NCI-H146 treated with DMSO at 0.1 percent for 48 hours (cell line): Measurements from ENCODE around the gene SLC4A5.

ENCODE experiments used
- DNase-seq: peaks from one replicate; lab custom pipeline; 2025; ENCODE audit not compliant: unreplicated experiment; lab: John Stamatoyannopoulos, UW

SLC4A5 gene

DNA sequence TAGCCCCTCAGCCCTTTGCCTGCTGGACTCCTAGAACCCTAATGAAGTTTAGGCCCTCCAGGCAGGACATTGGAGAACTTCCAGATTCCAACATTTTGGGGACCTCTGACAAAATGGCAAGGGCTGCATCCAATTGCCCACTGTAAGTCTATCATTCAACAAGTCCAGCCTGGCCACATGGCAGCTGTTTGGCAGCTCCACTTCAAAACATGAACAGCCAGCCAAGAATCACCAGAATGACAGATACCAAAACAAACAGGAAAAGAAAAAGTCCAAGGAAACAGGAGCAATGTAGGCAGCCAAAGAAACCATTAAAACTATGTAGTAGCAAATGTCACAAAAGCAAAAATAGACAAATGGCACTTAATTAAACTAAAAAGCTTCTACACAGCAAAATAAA, 25.5 kb downstream of the SLC4A5 start:
- DNase-seq, result no peak

DNA sequence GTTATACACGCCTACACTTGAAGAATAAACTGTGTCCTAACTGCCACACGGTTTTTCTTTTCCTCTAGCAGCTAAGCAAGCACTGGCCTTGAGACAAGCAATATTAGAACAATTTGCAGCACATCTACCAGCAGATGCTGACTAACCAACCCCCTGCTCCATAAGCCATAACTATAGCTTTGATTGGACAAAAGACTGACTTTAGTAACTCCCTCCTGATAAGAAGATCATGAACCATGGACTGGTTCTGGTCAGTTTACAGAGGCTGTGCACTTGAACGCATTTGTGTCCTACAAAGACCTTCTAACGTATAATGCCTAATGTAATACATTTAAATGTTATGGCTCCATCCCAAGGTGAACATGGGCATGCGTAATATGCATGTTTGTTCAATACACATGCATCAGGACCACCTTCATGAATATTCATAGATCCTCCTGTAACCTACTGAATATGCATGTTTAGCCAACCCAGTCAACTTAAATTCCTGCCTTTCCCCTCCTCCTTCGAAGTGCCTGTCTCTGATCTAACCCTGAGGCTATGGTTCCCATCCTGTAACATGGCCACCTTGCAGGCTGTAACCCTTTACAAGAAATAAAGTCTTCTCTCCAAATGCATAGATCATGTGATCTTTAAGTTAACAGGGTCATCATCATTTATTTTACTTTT, 26.5 kb downstream of the SLC4A5 start:
- no peak for DNase-seq

DNA sequence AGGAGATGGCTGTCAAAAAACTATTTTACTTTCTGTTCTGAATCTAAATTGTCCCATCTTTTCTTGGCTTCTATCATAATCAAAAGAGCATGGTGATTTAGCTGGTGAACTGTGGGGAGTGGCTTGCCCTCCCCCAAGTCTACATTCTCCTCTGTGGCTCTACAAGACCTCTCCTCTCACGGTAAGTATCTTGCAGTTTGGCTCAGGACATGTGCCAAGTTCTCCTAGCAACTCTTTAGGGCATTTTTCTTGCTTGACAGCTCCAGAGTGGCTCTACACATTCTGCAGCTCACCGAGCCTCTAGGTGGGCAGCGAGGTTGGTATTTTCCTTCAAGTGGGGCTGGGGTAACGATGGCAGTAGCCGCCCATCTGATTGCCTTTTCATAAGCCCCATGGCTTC, 29.1 kb downstream of the SLC4A5 start:
- no peak for DNase-seq

DNA sequence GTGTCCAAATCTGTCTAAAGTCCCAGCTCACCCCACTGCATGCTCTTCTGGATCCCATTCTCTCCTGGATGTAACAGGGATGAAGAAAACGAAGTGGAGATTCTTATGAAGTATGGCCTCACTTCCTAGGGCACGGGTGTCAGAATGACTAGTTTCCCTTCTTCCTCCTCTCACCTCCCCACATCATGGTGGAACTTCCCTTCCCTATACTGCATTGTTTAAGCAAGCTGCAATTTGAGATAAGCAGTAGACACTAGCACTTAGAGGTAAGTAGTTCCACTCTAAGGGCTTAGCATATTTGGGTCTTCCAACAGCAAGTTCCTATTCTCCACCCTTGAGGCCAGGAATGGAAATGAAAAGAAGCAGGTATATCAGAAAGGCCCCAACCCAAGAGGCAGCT, 29.7 kb downstream of the SLC4A5 start:
- no peak for DNase-seq

DNA sequence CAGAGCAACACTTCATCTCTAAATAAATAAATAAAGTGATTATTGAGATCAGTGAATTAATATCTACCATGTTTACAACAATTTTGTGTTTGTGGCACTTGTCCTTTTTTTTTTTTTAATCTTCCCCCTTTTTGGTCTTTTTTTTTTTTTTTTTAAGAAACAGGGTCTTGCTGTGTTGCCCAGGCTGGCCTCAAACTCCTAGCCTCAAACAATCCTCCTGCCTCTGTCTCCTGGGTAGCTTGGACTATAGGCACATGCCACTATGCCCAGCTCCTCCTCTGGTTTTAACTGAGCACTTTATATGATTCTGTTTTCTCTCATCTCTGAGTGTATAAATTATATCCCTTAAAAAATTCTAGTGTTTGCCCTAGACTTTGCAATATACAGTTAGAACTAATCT, 30.3 kb downstream of the SLC4A5 start:
- no peak for DNase-seq

DNA sequence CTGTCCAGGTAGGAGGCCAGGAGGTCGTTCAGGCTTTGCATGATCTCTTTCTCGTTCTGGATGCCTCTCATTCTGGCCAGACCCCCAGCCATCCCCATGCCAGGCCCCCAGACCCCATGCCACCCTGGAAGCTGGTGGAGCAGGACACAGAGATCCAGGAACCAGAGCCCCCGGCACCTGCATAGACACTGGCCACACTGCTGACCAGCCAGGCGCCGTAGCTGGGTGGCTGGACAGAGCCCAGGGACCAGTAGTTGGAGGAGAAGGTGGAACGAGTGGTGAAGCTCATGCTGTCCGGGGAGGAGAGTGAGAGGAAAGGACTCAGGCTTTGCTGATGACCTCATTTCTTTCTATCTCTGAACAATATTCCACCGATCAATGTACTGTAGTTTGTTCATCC, 35.5 kb downstream of the SLC4A5 start:
- DNase-seq, result no peak

DNA sequence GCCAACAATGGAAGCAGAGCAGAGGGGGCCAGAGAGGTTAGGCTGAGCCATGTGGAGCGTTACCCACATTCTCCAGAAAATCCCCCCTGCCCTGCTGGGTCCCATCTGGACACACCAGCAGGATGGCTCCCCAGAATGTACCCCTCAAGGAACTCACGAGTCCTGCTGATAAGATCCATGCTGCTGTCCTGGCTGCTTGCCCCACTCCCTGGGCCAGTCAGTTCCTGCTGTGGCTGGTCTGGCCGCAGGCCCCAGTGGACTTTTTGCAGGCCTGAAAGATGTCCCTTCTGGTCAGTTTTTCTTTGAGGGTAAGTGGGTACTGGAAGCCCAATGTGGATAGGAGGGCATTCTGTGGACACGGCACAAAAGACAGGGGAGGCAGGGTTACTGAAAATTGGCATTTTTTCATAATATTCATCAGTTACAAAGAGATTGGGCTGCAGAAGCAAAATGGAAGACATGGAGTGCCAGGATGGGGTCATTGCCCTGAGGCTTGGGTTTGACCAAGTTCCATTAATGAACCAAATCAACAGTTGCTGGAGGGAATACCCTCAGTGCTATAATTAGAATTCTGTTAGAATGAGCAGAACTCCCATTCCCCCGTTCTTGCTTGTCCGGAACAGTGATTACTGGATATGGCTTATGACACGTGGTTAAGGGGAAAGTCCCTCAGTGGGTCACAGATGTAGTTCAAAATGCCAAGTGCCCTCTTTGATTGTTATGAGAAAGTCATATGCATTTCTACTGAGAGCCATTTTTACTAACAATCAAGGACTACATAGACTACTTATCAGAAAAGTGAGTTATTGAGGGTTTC, 38.7 kb downstream of the SLC4A5 start:
- DNase-seq, result no peak

DNA sequence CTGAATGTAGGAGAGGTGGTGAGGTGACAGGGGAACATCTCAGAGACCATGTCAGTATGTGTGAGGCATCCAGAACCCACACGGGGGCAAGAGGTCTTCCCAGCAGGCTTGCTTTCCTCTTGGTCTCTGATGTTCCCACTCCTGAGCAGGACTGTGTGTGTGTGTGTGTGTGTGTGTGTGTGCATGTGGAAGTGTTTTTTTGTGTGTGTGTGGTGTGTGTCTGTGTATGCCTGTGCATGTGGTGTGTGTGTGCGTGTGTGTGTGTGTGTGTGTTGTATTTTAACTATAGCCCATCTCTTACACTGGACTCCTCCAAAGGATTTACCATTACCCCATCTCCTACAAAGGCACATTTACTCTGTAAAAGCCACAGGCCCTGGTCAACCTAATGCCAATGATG, 40.4 kb downstream of the SLC4A5 start:
- no peak for DNase-seq

DNA sequence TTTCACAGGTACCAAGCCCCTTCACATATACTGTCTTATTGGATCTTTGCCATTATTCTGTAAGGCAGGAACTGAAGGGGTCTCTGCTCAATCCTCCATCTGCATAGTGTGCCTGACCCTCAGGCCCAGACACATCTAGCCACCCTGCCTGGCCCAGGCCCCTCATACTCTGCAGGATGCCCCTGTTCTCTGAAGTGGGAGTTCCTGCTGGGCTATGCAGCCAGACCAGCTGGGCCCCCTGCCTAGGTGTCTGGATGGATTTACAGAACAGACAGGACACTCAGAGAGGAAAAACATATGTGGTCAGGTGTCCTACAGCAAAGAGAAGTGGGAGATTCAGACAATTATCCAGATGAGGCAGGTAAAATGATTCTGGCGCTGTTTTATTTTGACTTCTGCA, 42.0 kb downstream of the SLC4A5 start:
- no peak for DNase-seq

DNA sequence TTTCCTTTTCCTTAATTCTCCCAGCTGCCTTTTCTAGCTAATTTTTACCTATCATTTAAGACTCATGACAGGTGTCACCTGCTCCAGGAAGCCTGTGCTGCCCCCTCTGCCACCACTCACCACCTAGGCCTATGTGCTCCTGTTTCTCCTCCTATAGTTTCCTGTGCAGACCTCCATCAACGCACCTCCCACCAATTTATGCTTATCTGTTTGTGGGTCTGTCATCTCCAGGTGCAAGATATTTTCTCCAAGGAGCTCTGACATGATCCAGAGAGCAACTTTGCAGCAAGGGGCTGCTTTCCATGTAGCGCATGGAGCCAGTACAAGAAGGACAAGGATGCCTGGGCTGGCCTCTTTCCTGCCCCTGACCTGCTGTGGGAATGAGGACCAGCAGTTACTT, 42.7 kb downstream of the SLC4A5 start:
- DNase-seq, result no peak

DNA sequence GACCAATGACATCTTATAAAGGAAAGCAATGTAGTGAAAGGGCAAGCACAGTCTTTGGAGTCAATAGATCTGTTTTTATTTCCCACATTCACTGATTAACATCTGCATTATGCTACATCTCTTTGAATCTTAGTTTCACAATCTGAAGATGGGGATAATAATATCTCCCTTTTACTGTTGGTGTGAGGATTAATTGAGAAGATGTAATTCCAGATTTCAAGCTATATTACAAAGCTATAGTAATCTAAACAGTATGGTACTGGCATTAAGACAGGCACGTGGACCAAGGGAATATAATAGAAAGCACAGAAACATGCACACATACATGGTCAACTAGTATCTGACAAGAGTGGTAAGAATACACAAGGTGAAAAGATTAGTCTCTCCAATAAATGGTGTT, 45.3 kb downstream of the SLC4A5 start:
- DNase-seq, result no peak

DNA sequence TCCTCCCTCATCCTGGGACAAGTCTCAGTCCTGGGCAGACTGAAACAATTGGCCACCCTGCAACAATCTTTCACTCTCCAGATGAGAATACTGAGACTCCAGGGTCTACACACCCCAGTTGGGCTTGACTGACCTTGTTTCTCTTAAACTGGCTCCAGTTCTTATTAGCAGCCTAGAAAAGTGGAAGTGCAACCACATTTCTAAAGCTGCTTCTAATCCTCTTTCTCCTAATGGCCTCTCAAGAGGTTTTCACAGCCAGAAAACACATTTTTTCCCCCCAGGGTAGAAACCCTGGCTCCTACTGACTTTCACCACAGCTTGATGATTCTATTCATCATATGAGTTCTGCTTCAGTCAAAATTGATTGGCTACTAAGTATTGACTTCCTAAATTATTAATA, 45.8 kb downstream of the SLC4A5 start:
- no peak for DNase-seq

DNA sequence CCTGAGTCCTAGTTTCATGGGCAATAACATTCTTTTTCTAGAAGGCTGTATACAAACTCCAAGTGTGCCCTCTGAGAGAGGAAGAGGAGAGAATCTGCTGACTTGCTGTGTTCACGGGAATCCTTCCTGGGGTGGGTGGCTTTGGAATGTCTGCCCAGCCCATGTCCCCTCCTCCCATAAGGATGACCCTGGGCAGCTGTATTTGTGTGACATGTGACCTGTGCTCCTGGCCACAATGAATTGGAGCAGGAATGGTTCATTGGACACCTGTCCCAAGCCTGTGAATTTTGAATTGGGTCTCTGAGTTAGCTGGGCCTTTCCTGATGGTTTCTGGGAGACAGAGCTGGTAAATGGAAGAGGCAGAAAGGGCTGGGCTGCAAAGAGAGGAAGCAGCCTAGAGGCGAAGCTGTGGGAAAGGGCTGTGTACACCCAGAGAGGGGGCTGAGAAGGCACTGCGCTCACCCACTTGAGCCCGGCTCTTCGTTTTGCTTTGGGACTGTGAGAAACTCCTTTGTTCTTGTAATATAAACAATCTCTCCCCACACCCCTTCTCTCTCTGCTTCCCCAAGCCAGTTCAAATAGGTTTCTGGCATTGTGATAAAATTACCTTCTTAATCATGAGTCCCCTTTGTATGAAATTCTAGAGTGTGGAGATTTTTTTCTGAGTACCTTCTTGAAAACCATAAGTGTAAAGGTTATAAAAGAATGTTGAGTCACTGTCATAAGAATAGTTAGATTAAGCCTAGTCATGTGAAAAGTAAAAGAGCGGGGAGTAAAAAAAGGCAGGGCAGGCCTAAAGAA, 49.8 kb downstream of the SLC4A5 start:
- no peak for DNase-seq

DNA sequence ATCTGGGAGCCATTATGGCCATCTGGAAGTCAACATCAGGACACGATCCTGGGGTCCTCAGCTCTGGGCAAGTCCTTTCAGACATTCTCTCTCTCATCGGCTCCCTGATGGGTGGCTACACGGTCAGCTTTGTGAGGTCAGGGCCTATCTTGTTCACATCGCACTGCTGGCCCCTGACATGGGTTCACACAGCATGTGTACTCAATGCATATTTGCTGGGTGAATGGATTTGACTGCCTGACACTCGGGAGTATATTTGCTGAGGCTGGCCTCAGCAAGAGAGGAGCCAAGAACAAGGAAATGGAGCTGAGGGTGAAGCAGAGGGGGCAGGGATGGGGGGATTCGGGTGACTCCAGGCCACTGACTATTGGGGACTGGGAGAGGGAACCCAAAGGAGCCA, 50.5 kb downstream of the SLC4A5 start:
- DNase-seq, result peak; percentile 19

DNA sequence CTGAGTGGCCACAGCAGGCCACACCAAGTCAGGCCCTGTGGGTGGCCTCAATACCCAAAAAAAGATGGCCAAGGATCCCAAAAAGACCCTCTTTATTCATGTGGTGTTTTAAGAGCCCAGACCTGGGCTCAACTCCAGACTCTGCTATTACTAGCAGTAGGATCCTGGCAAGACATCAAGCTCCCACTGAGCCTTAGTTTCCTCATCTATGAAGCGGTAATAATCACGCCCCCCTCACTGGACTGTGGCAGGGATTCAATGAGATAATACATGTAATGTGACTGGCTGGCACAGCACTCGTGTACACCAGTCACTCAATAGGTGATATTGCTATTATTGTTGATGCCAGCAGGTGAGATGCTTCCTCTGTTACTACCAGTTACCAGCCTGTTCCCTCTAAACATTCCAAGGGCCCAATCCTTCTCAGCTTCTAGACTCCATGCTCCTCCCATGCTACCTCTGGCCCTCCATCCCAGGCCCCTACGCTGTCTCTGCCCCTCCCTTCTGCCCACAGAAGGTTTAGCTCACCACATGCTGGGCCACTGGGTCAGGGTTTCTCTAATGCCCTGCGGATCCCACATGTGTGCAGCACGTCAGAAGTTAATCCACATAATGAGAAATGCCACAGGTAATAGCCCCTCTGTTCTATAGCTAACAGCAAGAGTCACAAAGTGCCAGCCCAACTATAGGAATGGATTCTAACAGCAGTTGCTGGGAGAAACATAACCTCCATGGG, 51.2 kb downstream of the SLC4A5 start:
- no peak for DNase-seq

DNA sequence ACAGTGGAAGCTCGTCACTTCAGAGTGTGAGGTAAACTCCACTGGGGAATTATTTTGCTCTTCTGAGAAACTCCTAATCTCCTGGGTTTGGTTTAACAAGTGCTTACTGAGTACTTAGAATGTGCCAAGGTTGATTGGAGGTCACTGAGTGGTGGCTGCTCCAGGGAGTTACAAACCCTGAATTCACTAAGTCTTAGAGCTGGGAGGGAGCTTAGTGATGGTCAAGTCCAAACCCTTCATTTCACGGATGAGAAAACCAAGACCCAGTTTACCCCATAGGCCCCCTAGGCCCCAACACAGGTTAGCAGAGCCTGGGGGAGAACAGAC, 52.0 kb downstream of the SLC4A5 start:
- DNase-seq, result no peak

DNA sequence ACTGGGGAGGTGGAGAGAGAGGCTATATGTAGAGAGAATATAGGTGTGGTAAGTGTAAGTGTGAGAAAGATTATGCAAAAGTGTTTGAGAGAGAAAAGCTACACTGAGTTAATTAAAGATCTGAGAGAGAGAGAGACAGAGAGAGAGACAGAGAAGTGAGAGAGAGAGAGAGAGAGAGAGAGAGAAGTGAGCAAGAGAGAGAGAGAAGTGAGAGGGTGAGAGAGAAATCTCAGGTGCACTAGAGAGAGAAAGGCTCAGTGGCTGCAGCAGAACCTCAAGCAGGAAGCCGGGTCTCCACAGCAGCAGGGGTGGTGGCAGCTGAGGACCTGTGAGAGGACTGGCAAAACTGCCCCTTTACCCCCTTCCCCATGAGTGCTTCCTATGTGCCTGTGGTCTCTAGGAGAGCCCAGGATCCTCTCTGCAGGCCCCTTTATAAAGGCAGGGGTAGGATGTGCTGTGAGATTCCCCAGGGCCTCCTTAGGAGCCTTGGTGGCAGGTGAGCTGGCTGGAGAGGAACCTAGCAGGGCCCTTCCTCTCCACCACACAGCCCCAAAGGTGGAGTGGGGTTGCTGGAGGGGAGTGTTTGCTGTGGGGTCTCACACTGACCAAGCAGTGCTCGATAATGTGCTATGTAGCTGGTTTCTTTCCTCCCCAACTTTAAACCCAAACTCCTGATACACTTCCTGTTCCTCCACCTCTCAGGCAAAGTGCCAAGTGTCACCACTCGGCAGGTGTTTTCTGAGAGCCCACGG, 52.6 kb downstream of the SLC4A5 start:
- no peak for DNase-seq

DNA sequence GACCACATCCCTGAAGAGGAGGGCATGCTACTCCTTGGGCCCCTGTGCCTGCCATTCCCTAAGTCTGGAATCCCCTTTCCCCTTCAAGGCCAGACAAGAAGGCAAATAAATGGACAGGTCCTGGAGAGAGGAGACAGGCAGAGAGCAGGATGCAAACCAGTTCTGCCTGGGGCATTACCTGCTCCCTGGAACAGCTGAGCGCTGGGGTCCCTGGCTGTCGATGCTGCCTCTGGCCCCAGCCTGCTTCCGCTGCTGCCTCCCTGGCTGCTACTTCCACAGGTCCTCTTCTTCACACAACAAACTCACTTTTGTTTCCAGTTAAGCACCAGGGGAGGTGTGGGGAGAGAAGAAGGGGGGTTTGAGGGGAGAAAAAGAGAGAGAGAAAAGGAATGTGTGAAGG, 53.1 kb downstream of the SLC4A5 start:
- no peak for DNase-seq

DNA sequence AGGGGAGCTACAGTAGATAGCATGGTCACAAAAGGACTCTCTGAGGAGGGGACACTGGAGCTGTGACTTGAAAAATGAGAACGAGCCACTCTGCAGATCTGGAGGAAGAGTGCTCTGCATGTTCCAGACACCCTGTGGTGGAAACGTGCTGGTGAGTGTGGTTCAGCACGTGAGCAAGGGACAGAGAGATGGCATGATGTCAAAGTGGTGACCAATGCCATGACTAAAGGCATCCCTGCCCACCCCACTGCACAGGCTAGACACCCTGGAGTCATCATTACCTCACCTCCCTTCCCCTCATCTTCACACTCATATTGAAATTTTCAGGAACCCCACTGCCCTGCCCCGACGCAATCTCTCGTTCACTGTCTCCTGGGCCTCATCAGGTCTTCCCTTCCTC, 56.5 kb downstream of the SLC4A5 start:
- no peak for DNase-seq

DNA sequence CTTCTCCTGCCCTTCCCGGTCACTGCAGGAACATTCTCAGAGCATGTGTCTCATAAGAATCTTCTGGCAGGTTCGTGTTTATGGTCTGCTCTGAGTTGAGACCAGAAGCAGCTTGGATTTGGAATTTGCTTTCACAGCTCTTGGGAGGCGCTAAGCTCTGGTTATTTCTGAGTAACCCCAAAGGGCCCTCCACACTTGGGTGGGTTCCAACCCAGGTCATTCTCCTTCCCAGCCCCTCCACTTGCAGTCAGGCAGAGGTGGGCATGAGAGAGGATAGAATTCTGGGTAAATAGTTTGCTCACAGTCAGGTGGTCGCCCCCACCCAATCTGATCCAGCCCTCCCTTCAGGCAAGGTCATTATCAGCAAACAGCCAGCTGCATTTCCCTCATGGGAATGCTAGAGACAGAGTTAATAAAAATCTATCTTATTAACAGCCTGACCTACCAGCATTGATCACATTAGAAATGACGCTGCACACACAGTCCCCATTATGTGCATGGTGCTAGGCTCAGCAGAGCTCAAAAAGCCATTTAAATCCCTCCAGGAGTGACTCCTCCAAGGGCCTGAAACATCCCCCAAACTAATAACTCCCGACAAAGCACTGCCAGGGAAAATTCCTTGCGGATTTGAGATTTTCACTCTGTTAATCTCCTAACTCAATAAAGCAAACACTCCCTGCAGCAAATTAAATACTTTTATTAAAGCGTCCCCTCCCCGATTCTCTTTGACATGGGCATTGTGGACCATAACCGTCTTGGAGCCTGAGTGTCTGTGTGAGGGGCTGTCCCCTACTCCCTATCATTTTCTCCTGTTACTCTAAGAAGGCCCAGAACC, 61.9 kb downstream of the SLC4A5 start:
- DNase-seq, result no peak
